Fibroblast of skin of scalp (primary cell): ENCODE results near the gene CRELD1.

Experiments used
- DNase-seq: peaks from one replicate; pipeline ENCODE4 v3.0.0-alpha.2; 2013

Gene CRELD1

GRCh38 chr3:9906480-9906879 lies 27.2 kb upstream of the CRELD1 start:
- DNase-seq, result no peak

- no peak for DNase-seq
Observed at GRCh38 chr3:9908286-9908685, 25.3 kb upstream of the CRELD1 start.

GRCh38 chr3:9909221-9910013 lies 24.2 kb upstream of the CRELD1 start:
- DNase-seq, result no peak

GRCh38 chr3:9911863-9912262 lies 21.8 kb upstream of the CRELD1 start:
- peak; percentile 11 for DNase-seq

- no peak for DNase-seq
Observed at GRCh38 chr3:9912294-9912935, 21.2 kb upstream of the CRELD1 start.

GRCh38 chr3:9913601-9914000 lies 20.0 kb upstream of the CRELD1 start:
- no peak for DNase-seq

- DNase-seq, result no peak
Observed at GRCh38 chr3:9914011-9914410, 19.6 kb upstream of the CRELD1 start.

- no peak for DNase-seq
Observed at GRCh38 chr3:9914559-9915253, 18.9 kb upstream of the CRELD1 start.

- DNase-seq, result peak; percentile 71
Observed at GRCh38 chr3:9915254-9916141, 18.1 kb upstream of the CRELD1 start.

GRCh38 chr3:9916346-9916733 lies 17.3 kb upstream of the CRELD1 start:
- peak; percentile 55 for DNase-seq

GRCh38 chr3:9916734-9917680 lies 16.6 kb upstream of the CRELD1 start, which contains the start of gene IL17RC:
TSS of gene IL17RC (plus strand) at chr3:9917098. CDS start at chr3:9917316, 218 bp downstream.
- peak; percentile 83 for DNase-seq

- no peak for DNase-seq
Observed at GRCh38 chr3:9917820-9918219, 15.8 kb upstream of the CRELD1 start.

GRCh38 chr3:9918261-9919038 lies 15.2 kb upstream of the CRELD1 start:
- no peak for DNase-seq

GRCh38 chr3:9928158-9928557 lies 5.5 kb upstream of the CRELD1 start:
- DNase-seq, result no peak

GRCh38 chr3:9930804-9931418 lies 2.7 kb upstream of the CRELD1 start:
- peak; percentile 10 for DNase-seq

GRCh38 chr3:9932535-9932842 lies 1.1 kb upstream of the CRELD1 start:
- no peak for DNase-seq

- peak; percentile 76 for DNase-seq
Observed at GRCh38 chr3:9932843-9933560, 632 bp upstream of the CRELD1 start.

- DNase-seq, result no peak
Observed at GRCh38 chr3:9934235-9934621, 594 bp downstream of the CRELD1 start.

- no peak for DNase-seq
Observed at GRCh38 chr3:9934993-9935392, 1.4 kb downstream of the CRELD1 start.
